ENCODE results near the gene RAB5A.

GRCh38 chr3:19997502-19997901, 50.6 kb downstream of the RAB5A start:
- TF ChIP-seq POLR2A (IDR thresholded peaks at IDR 0.05; ENCODE audit: low read depth, low read length) (no peak), CTCF (conservative IDR thresholded peaks at IDR 0.05; ENCODE audit: low read depth, low read length) (no peak)

All from IMR-90 (cell line).